NCI-H1694 treated with DMSO at 0.1 percent for 48 hours (cell line): ENCODE measurements around the gene COG8.

Source experiments
- DNase-seq: peaks from one replicate; lab custom pipeline; 2025; lab: John Stamatoyannopoulos, UW

Gene COG8

DNA sequence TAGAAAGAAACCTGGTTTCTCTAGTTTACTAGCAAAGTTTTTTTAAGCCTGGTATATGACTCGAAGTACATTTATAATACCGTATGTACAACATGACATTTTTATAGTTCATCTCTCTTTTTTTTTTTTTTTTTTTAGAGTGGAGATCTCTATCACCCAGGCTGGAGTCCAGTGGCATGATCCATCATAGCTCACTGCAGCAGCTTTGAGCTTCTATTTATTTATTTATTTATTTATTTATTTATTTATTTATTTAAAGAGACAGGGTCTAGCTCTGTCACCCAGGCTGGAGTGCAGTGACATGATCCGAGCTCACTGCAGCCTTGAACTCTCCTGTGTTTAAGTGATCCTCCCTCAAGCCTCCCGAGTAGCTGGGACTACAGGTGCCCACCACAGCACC lies 54.1 kb downstream of the COG8 start:
- DNase-seq, result no peak

DNA sequence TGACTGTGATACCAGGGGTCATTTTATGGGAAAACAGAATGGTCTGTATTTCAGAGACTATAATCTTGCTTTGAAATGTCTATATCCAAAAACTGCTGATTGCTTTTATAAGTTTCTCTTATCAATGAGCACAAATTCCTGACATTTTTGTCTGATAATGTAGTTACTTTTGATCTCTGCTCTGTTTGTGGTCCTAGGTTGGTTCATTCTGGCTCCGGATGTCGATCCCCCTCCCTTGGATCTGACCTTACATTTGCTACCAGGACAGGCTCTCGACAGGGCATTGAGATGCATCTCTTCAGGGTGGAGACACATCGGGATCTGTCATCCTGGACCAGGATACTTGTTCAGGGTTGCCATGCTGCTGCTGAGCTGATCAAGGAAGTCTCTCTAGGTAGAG lies 55.5 kb downstream of the COG8 start:
- no peak for DNase-seq

DNA sequence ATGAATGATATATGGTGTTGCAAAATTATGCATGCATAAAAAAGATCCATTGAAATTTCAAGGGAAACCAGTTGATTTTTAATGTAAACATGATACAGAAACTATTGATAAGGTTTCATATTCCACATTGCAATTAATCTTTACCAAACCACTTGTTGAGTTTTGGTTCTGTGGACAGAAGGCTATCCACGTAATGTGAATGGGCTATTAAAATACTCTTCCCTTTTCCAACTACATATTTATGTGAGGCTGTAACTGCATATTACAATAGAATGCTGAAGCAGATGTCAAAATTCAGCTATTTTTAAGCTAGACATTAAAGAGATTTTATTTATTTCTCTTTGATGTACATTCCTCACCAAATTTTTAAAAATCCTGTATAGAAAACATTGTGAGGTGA lies 62.0 kb downstream of the COG8 start:
- DNase-seq, result no peak
